HFFc6 (cell line): Measurements from ENCODE around the gene PPP2R5E. TPM values are rescaled to one million over a fixed set of nuclear protein-coding genes. Genes with fewer than 3 reads are reported as not detected.

Experiments
- DNase-seq: peaks from one replicate; pipeline ENCODE4 v3.0.0-alpha.2; 2018
- H3K27ac Mint-ChIP-seq: 2 replicates; pipeline ENCODE4 v1.8.0; 2020; ENCODE audit warnings: mild to moderate bottlenecking, mixed read lengths
- H3K27me3 Mint-ChIP-seq: 2 replicates; pipeline ENCODE4 v1.8.0; 2021; ENCODE audit warnings: mild to moderate bottlenecking, moderate library complexity, mixed read lengths; ENCODE audit not compliant: insufficient read depth
- H3K36me3 Mint-ChIP-seq: 2 replicates; pipeline ENCODE4 v1.8.0; 2021; ENCODE audit warnings: low read depth, mixed read lengths
- H3K4me1 Mint-ChIP-seq: 2 replicates; pipeline ENCODE4 v1.8.0; 2020; ENCODE audit warnings: low read depth, mixed read lengths
- H3K4me3 Mint-ChIP-seq: 2 replicates; pipeline ENCODE4 v1.8.0; 2020; ENCODE audit warnings: mild to moderate bottlenecking, moderate library complexity, mixed read lengths
- H3K9me3 Mint-ChIP-seq: 2 replicates; pipeline ENCODE4 v1.8.0; 2020; ENCODE audit warnings: mild to moderate bottlenecking, mixed read lengths
- CTCF ChIP-seq: fragments of 200-600 bp; sonication (generic); IDR thresholded peaks from 2 replicates; pipeline ENCODE4 v1.5.0; 2021; ENCODE audit warnings: antibody characterized with exemption, mild to moderate bottlenecking
- total RNA-seq, 6 experiments: library from RNA; stranded (reverse); fragmentation: NEBNext Ultra II Directional; extraction: Animal tissue kit (Norgen Biotek cat#: 25700); gene quantifications; 2 replicates in 1 of 6; 3 replicates in 5 of 6; pipeline ENCODE4 v1.2.3, GENCODE V29; 2021

The PPP2R5E gene
- total RNA-seq, 6 experiments from 2014 or later, result 50.1 to 56.8 (median 54.3) TPM

GRCh38 chr14:63551332-63551731 is 8.2 kb upstream of the PPP2R5E start:
- H3K27me3 Mint-ChIP-seq, result no peaks in the 10 kb centered on the region
- H3K9me3 Mint-ChIP-seq, result no peaks in the 10 kb centered on the region
- peak overlapping the region; percentile 44; the same call in 1 of the 2 replicates for H3K4me3 Mint-ChIP-seq
- peak overlapping the region; percentile 54 for H3K27ac Mint-ChIP-seq
- TF ChIP-seq CTCF, result no peak
- peaks cover 15% of the 10 kb centered on the region for H3K4me1 Mint-ChIP-seq
- no peak for DNase-seq
- no peaks in the 10 kb centered on the region for H3K36me3 Mint-ChIP-seq

GRCh38 chr14:63547798-63548335 is 4.7 kb upstream of the PPP2R5E start:
- Mint-ChIP-seq H3K36me3 (no peaks in the 10 kb centered on the region), H3K27ac (no peak overlapping the region), H3K4me3 (no peak overlapping the region), H3K4me1 (peaks cover 27% of the 10 kb centered on the region), H3K9me3 (no peaks in the 10 kb centered on the region), H3K27me3 (no peaks in the 10 kb centered on the region)
- TF ChIP-seq CTCF, result no peak
- DNase-seq, result no peak

GRCh38 chr14:63545431-63545830 is 2.3 kb upstream of the PPP2R5E start:
- peaks cover 35% of the 10 kb centered on the region for H3K4me1 Mint-ChIP-seq
- no peak overlapping the region for H3K4me3 Mint-ChIP-seq
- H3K27me3 Mint-ChIP-seq, result 0 out of 2 replicates have a peak, but pooled peaks cover 1% of the 10 kb centered on the region
- no peak for DNase-seq
- no peak for TF ChIP-seq CTCF
- no peaks in the 10 kb centered on the region for H3K9me3 Mint-ChIP-seq
- no peak overlapping the region for H3K27ac Mint-ChIP-seq
- peaks cover 7% of the 10 kb centered on the region for H3K36me3 Mint-ChIP-seq

- H3K9me3 Mint-ChIP-seq, result no peaks in the 10 kb centered on the region
- H3K27me3 Mint-ChIP-seq, result 0 out of 2 replicates have a peak, but pooled peaks cover 1% of the 10 kb centered on the region
- H3K36me3 Mint-ChIP-seq, result peaks cover 7% of the 10 kb centered on the region
- H3K4me1 Mint-ChIP-seq, result peaks cover 35% of the 10 kb centered on the region
- peak; percentile 65 for TF ChIP-seq CTCF
- peak overlapping the region; percentile 93 for H3K4me3 Mint-ChIP-seq
- no peak overlapping the region for H3K27ac Mint-ChIP-seq
- DNase-seq, result peak; percentile 16
These were observed 1.6 kb upstream of the PPP2R5E start for GRCh38 chr14:63544591-63545299.

- DNase-seq, result no peak
- no peaks in the 10 kb centered on the region for H3K9me3 Mint-ChIP-seq
- H3K36me3 Mint-ChIP-seq, result peaks cover 15% of the 10 kb centered on the region
These were observed 739 bp upstream of the PPP2R5E start for GRCh38 chr14:63543826-63544406.

More at GRCh38 chr14:63543826-63544406, 739 bp upstream of the PPP2R5E start:
- Mint-ChIP-seq H3K27ac (peak overlapping the region; percentile 79), H3K27me3 (0 out of 2 replicates have a peak, but pooled peaks cover 1% of the 10 kb centered on the region), H3K4me3 (peak overlapping the region; percentile 93), H3K4me1 (peaks cover 35% of the 10 kb centered on the region)
- no peak for TF ChIP-seq CTCF
